Measurements from ENCODE around the gene NUBP2.

Gene NUBP2

GRCh38 chr16:1782408-1783264 is at the start of gene NUBP2, which contains the start of gene SPSB3:
Gene NUBP2, plus strand, starts transcription at chr16:1782960. Its CDS starts 61 bp downstream, at chr16:1783021.
Gene SPSB3, minus strand, starts transcription at chr16:1782571. Its CDS starts 1,088 bp downstream, at chr16:1781483.
- Histone ChIP-seq H3K4me1 (ENCODE audit: insufficient read depth, low read length) (no peaks in the 10 kb centered on the region; the same call in 1 of the 2 replicates), H3K9me3 (ENCODE audit: control insufficient read depth, insufficient read depth, low read length) (no peaks in the 10 kb centered on the region), H3K9ac (ENCODE audit: low read depth, low read length) (peak within 1 kb of the TSS; percentile 96), H3K36me3 (ENCODE audit: insufficient read depth, low read length) (no peaks in the 10 kb centered on the region; the same call in 1 of the 2 replicates)

GRCh38 chr16:1734123-1734522 is 48.6 kb upstream of the NUBP2 start:
- Histone ChIP-seq H3K4me1 (ENCODE audit: insufficient read depth, low read length) (no peaks in the 10 kb centered on the region), H3K9ac (ENCODE audit: low read depth, low read length) (no peak overlapping the region), H3K9me3 (ENCODE audit: control insufficient read depth, insufficient read depth, low read length) (no peaks in the 10 kb centered on the region), H3K36me3 (ENCODE audit: insufficient read depth, low read length) (no peaks in the 10 kb centered on the region)

GRCh38 chr16:1734816-1735215 is 47.9 kb upstream of the NUBP2 start:
- no peaks in the 10 kb centered on the region for H3K4me1 ChIP-seq (ENCODE audit: insufficient read depth, low read length)
- no peak overlapping the region for H3K9ac ChIP-seq (ENCODE audit: low read depth, low read length)
- H3K9me3 ChIP-seq (ENCODE audit: control insufficient read depth, insufficient read depth, low read length), result no peaks in the 10 kb centered on the region
- no peaks in the 10 kb centered on the region for H3K36me3 ChIP-seq (ENCODE audit: insufficient read depth, low read length)

GRCh38 chr16:1740234-1740633 is 42.5 kb upstream of the NUBP2 start:
- Histone ChIP-seq H3K4me1 (ENCODE audit: insufficient read depth, low read length) (0 out of 2 replicates have a peak, but pooled peaks cover 3% of the 10 kb centered on the region), H3K36me3 (ENCODE audit: insufficient read depth, low read length) (no peaks in the 10 kb centered on the region)

GRCh38 chr16:1740781-1741490 is 41.8 kb upstream of the NUBP2 start:
- H3K9ac ChIP-seq (ENCODE audit: low read depth, low read length), result no peak overlapping the region
- 0 out of 2 replicates have a peak, but pooled peaks cover 5% of the 10 kb centered on the region for H3K4me1 ChIP-seq (ENCODE audit: insufficient read depth, low read length)
- no peaks in the 10 kb centered on the region for H3K36me3 ChIP-seq (ENCODE audit: insufficient read depth, low read length)
- H3K9me3 ChIP-seq (ENCODE audit: control insufficient read depth, insufficient read depth, low read length), result no peaks in the 10 kb centered on the region

More at GRCh38 chr16:1740234-1740633, 42.5 kb upstream of the NUBP2 start:
- Histone ChIP-seq H3K9me3 (ENCODE audit: control insufficient read depth, insufficient read depth, low read length) (no peaks in the 10 kb centered on the region), H3K9ac (ENCODE audit: low read depth, low read length) (no peak overlapping the region)

GRCh38 chr16:1741553-1742165 is 41.1 kb upstream of the NUBP2 start:
- no peak overlapping the region for H3K9ac ChIP-seq (ENCODE audit: low read depth, low read length)
- H3K4me1 ChIP-seq (ENCODE audit: insufficient read depth, low read length), result peaks cover 5% of the 10 kb centered on the region; the same call in 1 of the 2 replicates
- H3K9me3 ChIP-seq (ENCODE audit: control insufficient read depth, insufficient read depth, low read length), result no peaks in the 10 kb centered on the region
- H3K36me3 ChIP-seq (ENCODE audit: insufficient read depth, low read length), result no peaks in the 10 kb centered on the region

- H3K9ac ChIP-seq (ENCODE audit: low read depth, low read length), result no peak overlapping the region
- peaks cover 1% of the 10 kb centered on the region; the same call in 1 of the 2 replicates for H3K36me3 ChIP-seq (ENCODE audit: insufficient read depth, low read length)
- H3K9me3 ChIP-seq (ENCODE audit: control insufficient read depth, insufficient read depth, low read length), result no peaks in the 10 kb centered on the region
- peaks cover 5% of the 10 kb centered on the region; the same call in 1 of the 2 replicates for H3K4me1 ChIP-seq (ENCODE audit: insufficient read depth, low read length)
These were observed 39.1 kb upstream of the NUBP2 start for GRCh38 chr16:1743376-1744337.

- no peak overlapping the region for H3K9ac ChIP-seq (ENCODE audit: low read depth, low read length)
- no peaks in the 10 kb centered on the region for H3K9me3 ChIP-seq (ENCODE audit: control insufficient read depth, insufficient read depth, low read length)
These were observed 38.4 kb upstream of the NUBP2 start for GRCh38 chr16:1744338-1744840.

GRCh38 chr16:1745181-1745899 is 37.4 kb upstream of the NUBP2 start:
- Histone ChIP-seq H3K9ac (ENCODE audit: low read depth, low read length) (no peak overlapping the region), H3K9me3 (ENCODE audit: control insufficient read depth, insufficient read depth, low read length) (no peaks in the 10 kb centered on the region), H3K36me3 (ENCODE audit: insufficient read depth, low read length) (peaks cover 6% of the 10 kb centered on the region; the same call in 1 of the 2 replicates), H3K4me1 (ENCODE audit: insufficient read depth, low read length) (peaks cover 5% of the 10 kb centered on the region; the same call in 1 of the 2 replicates)

More at GRCh38 chr16:1744338-1744840, 38.4 kb upstream of the NUBP2 start:
- peaks cover 6% of the 10 kb centered on the region; the same call in 1 of the 2 replicates for H3K36me3 ChIP-seq (ENCODE audit: insufficient read depth, low read length)
- peaks cover 5% of the 10 kb centered on the region; the same call in 1 of the 2 replicates for H3K4me1 ChIP-seq (ENCODE audit: insufficient read depth, low read length)

- peaks cover 5% of the 10 kb centered on the region; the same call in 1 of the 2 replicates for H3K4me1 ChIP-seq (ENCODE audit: insufficient read depth, low read length)
- H3K9ac ChIP-seq (ENCODE audit: low read depth, low read length), result no peak overlapping the region
- no peaks in the 10 kb centered on the region for H3K9me3 ChIP-seq (ENCODE audit: control insufficient read depth, insufficient read depth, low read length)
- H3K36me3 ChIP-seq (ENCODE audit: insufficient read depth, low read length), result peaks cover 6% of the 10 kb centered on the region; the same call in 1 of the 2 replicates
These were observed 36.7 kb upstream of the NUBP2 start for GRCh38 chr16:1745900-1746692.

GRCh38 chr16:1746693-1747195 is 36.0 kb upstream of the NUBP2 start:
- peaks cover 5% of the 10 kb centered on the region; the same call in 1 of the 2 replicates for H3K4me1 ChIP-seq (ENCODE audit: insufficient read depth, low read length)
- peaks cover 6% of the 10 kb centered on the region; the same call in 1 of the 2 replicates for H3K36me3 ChIP-seq (ENCODE audit: insufficient read depth, low read length)
- no peak overlapping the region for H3K9ac ChIP-seq (ENCODE audit: low read depth, low read length)
- no peaks in the 10 kb centered on the region for H3K9me3 ChIP-seq (ENCODE audit: control insufficient read depth, insufficient read depth, low read length)

GRCh38 chr16:1747934-1748333 is 34.8 kb upstream of the NUBP2 start:
- Histone ChIP-seq H3K9me3 (ENCODE audit: control insufficient read depth, insufficient read depth, low read length) (no peaks in the 10 kb centered on the region), H3K4me1 (ENCODE audit: insufficient read depth, low read length) (peaks cover 5% of the 10 kb centered on the region; the same call in 1 of the 2 replicates), H3K36me3 (ENCODE audit: insufficient read depth, low read length) (peaks cover 6% of the 10 kb centered on the region; the same call in 1 of the 2 replicates), H3K9ac (ENCODE audit: low read depth, low read length) (no peak overlapping the region)

All from ES-I3 (cell line).